KMS-11 (cell line): Measurements from ENCODE around the gene LGR4.

Experiments used
- H2AFZ ChIP-seq: fragments of 200-600 bp; sonication (generic); 2 replicates; pipeline ENCODE4 v1.6.1; 2016; ENCODE audit warnings: antibody characterized with exemption, mixed run types, low read depth
- H3K27ac ChIP-seq: fragments of 200-600 bp; sonication (generic); 2 replicates; pipeline ENCODE4 v1.6.1; 2016; ENCODE audit warnings: mild to moderate bottlenecking, mixed run types
- H3K27me3 ChIP-seq: fragments of 200-600 bp; sonication (generic); 2 replicates; pipeline ENCODE4 v1.6.1; 2017; ENCODE audit warnings: mild to moderate bottlenecking, low read depth, mixed run types, moderate library complexity; ENCODE audit not compliant: insufficient read depth
- H3K36me3 ChIP-seq: fragments of 200-600 bp; sonication (generic); 2 replicates; pipeline ENCODE4 v1.6.1; 2017; ENCODE audit warnings: mild to moderate bottlenecking, mixed run types; ENCODE audit not compliant: insufficient read depth
- H3K4me1 ChIP-seq: fragments of 200-600 bp; sonication (generic); 2 replicates; pipeline ENCODE4 v1.6.1; 2016; ENCODE audit warnings: mild to moderate bottlenecking, low read depth, mixed run types; ENCODE audit not compliant: poor library complexity, severe bottlenecking
- H3K4me2 ChIP-seq: fragments of 200-600 bp; sonication (generic); 2 replicates; pipeline ENCODE4 v1.7.0; 2016; ENCODE audit warnings: mild to moderate bottlenecking, mixed run types
- H3K4me3 ChIP-seq: fragments of 200-600 bp; sonication (generic); IDR thresholded peaks from 2 replicates; pipeline ENCODE4 v1.6.1; 2017; ENCODE audit warnings: low read depth, low read length, mixed read lengths; ENCODE audit not compliant: insufficient read depth
- H3K79me2 ChIP-seq: fragments of 200-600 bp; sonication (generic); 2 replicates; pipeline ENCODE4 v1.6.1; 2016; ENCODE audit warnings: low read depth, mixed run types; ENCODE audit not compliant: insufficient read depth
- H3K9ac ChIP-seq: fragments of 200-600 bp; sonication (generic); 2 replicates; pipeline ENCODE4 v1.6.1; 2016; ENCODE audit warnings: mild to moderate bottlenecking, mixed run types
- H4K20me1 ChIP-seq: fragments of 200-600 bp; sonication (generic); 2 replicates; pipeline ENCODE4 v1.6.1; 2016; ENCODE audit warnings: mild to moderate bottlenecking, mixed run types; ENCODE audit not compliant: insufficient read depth
- CTCF ChIP-seq: fragments of 200-600 bp; sonication (generic); conservative IDR thresholded peaks from 2 replicates; pipeline ENCODE4 v1.6.1; 2017; ENCODE audit warnings: low read depth, mild to moderate bottlenecking, antibody characterized with exemption, low read length, moderate library complexity, mixed read lengths

The LGR4 gene

GRCh38 chr11:27418356-27418755 lies 54.2 kb downstream of the LGR4 start:
- Histone ChIP-seq H3K9ac (no peak overlapping the region), H2AFZ (no peak overlapping the region), H3K79me2 (no peaks in the 10 kb centered on the region), H3K4me3 (no peak overlapping the region), H3K27ac (no peak overlapping the region), H3K4me2 (no peak overlapping the region), H3K27me3 (no peaks in the 10 kb centered on the region), H4K20me1 (no peaks in the 10 kb centered on the region), H3K4me1 (no peaks in the 10 kb centered on the region), H3K36me3 (no peaks in the 10 kb centered on the region)
- no peak for TF ChIP-seq CTCF

- H3K4me2 ChIP-seq, result no peak overlapping the region
Observed at GRCh38 chr11:27416568-27417176, 55.9 kb downstream of the LGR4 start.

GRCh38 chr11:27414644-27415043 lies 57.9 kb downstream of the LGR4 start:
- no peak overlapping the region for H3K27ac ChIP-seq
- no peaks in the 10 kb centered on the region for H3K36me3 ChIP-seq
- H3K4me3 ChIP-seq, result no peak overlapping the region
- no peak overlapping the region for H3K4me2 ChIP-seq
- no peaks in the 10 kb centered on the region for H3K27me3 ChIP-seq
- H2AFZ ChIP-seq, result no peak overlapping the region
- no peaks in the 10 kb centered on the region for H4K20me1 ChIP-seq
- H3K4me1 ChIP-seq, result no peaks in the 10 kb centered on the region
- no peaks in the 10 kb centered on the region for H3K79me2 ChIP-seq
- no peak for TF ChIP-seq CTCF
- H3K9ac ChIP-seq, result no peak overlapping the region

More at GRCh38 chr11:27416568-27417176, 55.9 kb downstream of the LGR4 start:
- H4K20me1 ChIP-seq, result no peaks in the 10 kb centered on the region
- no peak overlapping the region for H3K4me3 ChIP-seq
- H3K36me3 ChIP-seq, result no peaks in the 10 kb centered on the region
- no peak for TF ChIP-seq CTCF
- H3K4me1 ChIP-seq, result no peaks in the 10 kb centered on the region
- no peak overlapping the region for H3K9ac ChIP-seq
- H3K79me2 ChIP-seq, result no peaks in the 10 kb centered on the region
- no peaks in the 10 kb centered on the region for H3K27me3 ChIP-seq
- no peak overlapping the region for H2AFZ ChIP-seq
- no peak overlapping the region for H3K27ac ChIP-seq

- no peaks in the 10 kb centered on the region for H3K4me1 ChIP-seq
- no peaks in the 10 kb centered on the region for H4K20me1 ChIP-seq
- no peak for TF ChIP-seq CTCF
Observed at GRCh38 chr11:27413218-27413617, 59.4 kb downstream of the LGR4 start.

More at GRCh38 chr11:27413218-27413617, 59.4 kb downstream of the LGR4 start:
- Histone ChIP-seq H3K27ac (no peak overlapping the region), H3K27me3 (no peaks in the 10 kb centered on the region), H3K4me2 (no peak overlapping the region), H3K9ac (no peak overlapping the region), H2AFZ (no peak overlapping the region), H3K4me3 (no peak overlapping the region), H3K36me3 (no peaks in the 10 kb centered on the region), H3K79me2 (no peaks in the 10 kb centered on the region)
